GM12891 (cell line): ENCODE data around the gene GLTP.

ENCODE experiments used
- POLR2A ChIP-seq: IDR thresholded peaks from 2 replicates; pipeline ENCODE4 v1.6.1; 2011; ENCODE audit warnings: low read depth, low read length, control low read depth
- POLR2AphosphoS5 ChIP-seq: IDR thresholded peaks from 2 replicates; pipeline ENCODE4 v1.6.1; 2011; ENCODE audit warnings: low read depth, low read length, control low read depth
- POU2F2 ChIP-seq: IDR thresholded peaks from 2 replicates; pipeline ENCODE4 v1.6.1; 2011; ENCODE audit warnings: low read depth, mild to moderate bottlenecking, control low read depth, low read length, moderate library complexity
- TAF1 ChIP-seq: IDR thresholded peaks from 2 replicates; pipeline ENCODE4 v1.6.1; 2011; ENCODE audit warnings: low read depth, low read length, control low read depth

DNA sequence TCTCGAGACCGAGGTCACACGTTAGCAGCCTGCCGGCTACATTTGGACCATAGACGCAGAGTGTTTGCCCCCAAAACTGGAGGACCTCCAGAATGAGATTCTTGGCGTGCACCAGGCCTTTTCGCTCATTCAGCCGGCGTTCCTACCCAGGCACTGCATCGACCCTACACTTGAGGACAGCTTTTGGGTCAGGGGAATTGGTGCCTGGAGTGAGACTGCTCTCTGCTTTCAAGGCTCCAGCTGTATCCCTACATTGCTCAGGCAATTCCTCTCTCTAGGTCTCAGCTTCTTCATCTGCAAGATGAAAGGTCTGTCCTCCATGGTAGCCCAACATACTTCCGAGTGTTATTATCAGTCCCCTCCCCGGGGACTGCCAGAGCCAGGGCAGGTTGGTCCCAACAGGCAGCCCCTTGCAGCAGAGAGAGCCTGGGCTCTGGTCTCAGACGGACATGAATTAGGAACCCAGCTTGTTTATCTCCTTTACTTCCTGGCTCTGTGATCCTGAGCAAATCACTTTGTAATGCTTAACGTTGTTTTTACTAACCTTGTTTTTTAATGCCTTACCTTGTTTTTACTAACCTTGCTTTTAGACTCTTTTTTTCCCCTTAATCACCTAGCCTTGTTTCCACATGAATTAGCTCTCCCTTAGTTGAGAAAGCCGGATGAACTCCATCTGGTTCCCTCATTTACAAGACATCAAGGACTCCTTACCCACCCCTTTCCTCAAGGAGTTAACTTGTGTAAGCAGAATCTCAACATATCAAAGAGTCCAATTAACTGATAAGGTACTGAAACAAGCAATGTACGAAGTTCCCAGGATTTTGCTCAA lies 20.6 kb upstream of the GLTP start:
- TF ChIP-seq POLR2AphosphoS5 (no peak), POLR2A (no peak), TAF1 (no peak), POU2F2 (no peak)
